Erythroblast (primary cell): Measurements from ENCODE around the gene GPAT3.

ENCODE experiments used
- GATA1 ChIP-seq: IDR thresholded peaks from 2 replicates; pipeline ENCODE4 v1.6.1; 2011; ENCODE audit warnings: low read depth, mild to moderate bottlenecking, control low read depth, low read length, moderate library complexity
- POLR2A ChIP-seq: IDR thresholded peaks from 2 replicates; pipeline ENCODE4 v1.6.1; 2011; ENCODE audit warnings: mild to moderate bottlenecking, low read length

- TF ChIP-seq POLR2A (no peak), GATA1 (no peak)
Measured at GRCh38 chr4:83558680-83559079, 22.8 kb downstream of the GPAT3 start.
